ENCODE results near the gene RSRC2.

The RSRC2 gene

DNA sequence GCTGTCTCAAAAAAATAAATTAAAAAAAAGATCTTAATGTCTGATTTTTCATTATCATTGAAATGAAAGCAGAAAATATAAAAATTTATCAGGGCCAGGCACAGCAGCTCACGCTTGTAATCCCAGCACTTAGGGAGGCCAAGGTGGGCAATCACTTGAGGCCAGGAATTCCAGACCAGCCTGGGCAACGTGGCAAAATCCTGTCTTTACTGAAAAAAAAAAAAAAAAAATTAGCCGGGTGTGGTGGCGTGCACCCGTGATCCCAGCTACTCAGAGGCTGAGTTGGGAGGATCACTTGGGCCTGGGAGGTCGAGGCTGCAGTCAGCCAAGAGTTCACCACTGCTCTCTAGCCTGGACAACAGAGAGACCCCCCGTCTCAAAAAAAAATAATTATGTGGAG, 66.7 kb downstream of the RSRC2 start:
- TF ChIP-seq GATA1 (IDR thresholded peaks at IDR 0.05; ENCODE audit: low read depth, low read length) = no peak
- no peak for TF ChIP-seq POLR2A (IDR thresholded peaks at IDR 0.05; ENCODE audit: low read length)
- DNase-seq = no peak

DNA sequence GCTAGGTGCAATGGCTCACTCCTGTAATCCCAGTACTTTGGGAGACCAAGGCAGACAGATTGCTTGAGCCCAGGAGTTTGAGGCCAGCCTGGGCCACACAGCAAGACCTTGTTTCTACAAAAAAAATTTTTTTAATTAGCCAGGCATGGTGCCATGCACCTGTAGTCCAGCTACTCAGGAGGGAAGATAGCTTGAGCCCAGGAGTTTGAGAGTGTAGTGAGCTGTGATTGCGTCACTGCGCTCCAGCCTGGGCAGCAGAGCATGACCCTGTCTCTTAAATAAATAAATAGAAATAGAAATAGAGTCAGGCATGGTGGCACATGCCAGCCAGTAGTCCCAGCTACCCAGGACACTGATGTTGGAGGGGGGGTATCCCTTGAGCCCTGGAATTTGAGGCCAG, 67.5 kb downstream of the RSRC2 start:
- DNase-seq = no peak
- TF ChIP-seq GATA1 (IDR thresholded peaks at IDR 0.05; ENCODE audit: low read depth, low read length) = no peak
- no peak for TF ChIP-seq POLR2A (IDR thresholded peaks at IDR 0.05; ENCODE audit: low read length)

- TF ChIP-seq GATA1 (IDR thresholded peaks at IDR 0.05; ENCODE audit: low read depth, low read length) (no peak), POLR2A (IDR thresholded peaks at IDR 0.05; ENCODE audit: low read length) (no peak)
- DNase-seq = no peak
These were observed 68.4 kb downstream of the RSRC2 start for GRCh38 chr12:122458105-122459035.

GRCh38 chr12:122457627-122458026, 69.1 kb downstream of the RSRC2 start:
- TF ChIP-seq POLR2A (IDR thresholded peaks at IDR 0.05; ENCODE audit: low read length) (no peak), GATA1 (IDR thresholded peaks at IDR 0.05; ENCODE audit: low read depth, low read length) (no peak)
- no peak for DNase-seq

DNA sequence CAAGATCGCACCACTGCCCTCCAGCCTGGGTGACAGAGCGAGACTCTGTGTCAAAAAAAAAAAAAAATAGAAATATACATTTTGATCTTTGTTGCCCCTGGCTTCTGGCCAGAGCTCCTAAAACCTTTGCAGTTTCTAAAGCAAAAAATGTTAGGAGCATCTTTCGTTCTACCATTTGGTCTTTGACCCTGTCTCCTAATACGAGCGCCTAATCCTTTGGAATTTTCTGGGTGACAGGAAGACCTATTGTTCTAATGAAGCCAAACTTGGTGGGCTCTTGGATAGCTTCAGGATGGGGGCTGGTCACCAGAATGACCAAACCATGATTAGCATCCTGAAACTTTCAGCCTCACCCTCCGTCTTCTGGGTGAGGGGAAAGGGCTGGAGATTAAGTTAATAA, 72.0 kb downstream of the RSRC2 start:
- no peak for DNase-seq
- TF ChIP-seq GATA1 (IDR thresholded peaks at IDR 0.05; ENCODE audit: low read depth, low read length) (no peak), POLR2A (IDR thresholded peaks at IDR 0.05; ENCODE audit: low read length) (no peak)

DNA sequence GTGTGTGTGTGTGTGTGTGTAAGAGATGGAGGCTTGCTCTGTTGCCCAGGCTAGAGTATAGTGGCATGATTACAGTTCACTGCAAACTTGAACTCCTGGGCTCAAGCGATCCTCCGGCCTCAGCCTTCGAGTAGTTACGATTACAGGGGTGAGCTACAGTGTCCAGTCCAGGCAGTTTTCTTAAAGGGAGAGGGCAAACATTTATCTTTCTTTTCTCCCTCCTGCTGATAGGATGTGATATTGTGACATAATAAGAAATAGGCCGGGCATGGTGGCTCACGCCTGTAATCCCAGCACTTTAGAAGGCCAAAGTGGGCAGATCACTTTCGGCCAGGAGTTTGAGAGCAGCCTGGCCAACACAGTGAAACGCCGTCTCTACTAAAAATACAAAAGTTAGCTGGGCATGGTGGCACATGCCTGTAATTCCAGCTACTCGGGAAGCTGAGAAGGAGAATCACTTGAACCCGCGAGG, 72.5 kb downstream of the RSRC2 start:
- TF ChIP-seq POLR2A (IDR thresholded peaks at IDR 0.05; ENCODE audit: low read length) = no peak
- no peak for TF ChIP-seq GATA1 (IDR thresholded peaks at IDR 0.05; ENCODE audit: low read depth, low read length)
- no peak for DNase-seq

Measured in erythroblast (primary cell).